ENCODE measurements around the gene SRPRA.

GRCh38 chr11:126281666-126282175 is 13.0 kb upstream of the SRPRA start:
- TF ChIP-seq CTCF (optimal IDR thresholded peaks at IDR 0.05 in 1 of 3, IDR thresholded peaks at IDR 0.05 in 1 of 3, conservative IDR thresholded peaks at IDR 0.05 in 1 of 3; ENCODE audit: extremely low read depth in 1 of 3, insufficient read depth in 2 of 3, low read length in 3 of 3) (no peak), EZH2 (IDR thresholded peaks at IDR 0.05; ENCODE audit: low read length) (no peak)

Data from keratinocyte (primary cell).